GM10248 (cell line): ENCODE data around the gene LRCOL1.

Experiments
- CTCF ChIA-PET: fragments of 300-600 bp; sonication (Branson Sonifier 250); formaldehyde crosslinking; extraction: SDS; loops from one replicate; lab custom pipeline; 2021; ENCODE audit warnings: antibody characterized with exemption; lab: Yijun Ruan, JAX
- POLR2A ChIA-PET: fragments of 350-650 bp; sonication (Branson Sonifier 250); formaldehyde crosslinking; extraction: SDS; loops from one replicate; lab custom pipeline; 2020; ENCODE audit warnings: antibody characterized with exemption; lab: Yijun Ruan, JAX
- DNase-seq: peaks from one replicate; pipeline ENCODE4 v3.0.0; 2012; ENCODE audit errors: extremely low spot score
- CTCF ChIP-seq: IDR thresholded peaks from 2 replicates; pipeline ENCODE4 v1.5.1; 2012; ENCODE audit warnings: mild to moderate bottlenecking, low read depth; ENCODE audit errors: extremely low read depth, missing control alignments, control extremely low read depth

The LRCOL1 gene

GRCh38 chr12:132588319-132588718, 22.1 kb downstream of the LRCOL1 start:
- ChIA-PET CTCF (no interaction called here), POLR2A (no interaction called here)
- no peak for DNase-seq
- no peak for TF ChIP-seq CTCF

- TF ChIP-seq CTCF, result no peak
- DNase-seq, result no peak
- ChIA-PET POLR2A (no interaction called here), CTCF (interaction anchor here (1.2 kb wide), 1 partner anchor 8 kb away, joined by 3 read pairs; no protein-coding TSS in a partner anchor)
Observed at GRCh38 chr12:132587781-132588180, 22.6 kb downstream of the LRCOL1 start.

GRCh38 chr12:132586929-132587328, 23.5 kb downstream of the LRCOL1 start:
- DNase-seq, result no peak
- TF ChIP-seq CTCF, result no peak
- ChIA-PET POLR2A (no interaction called here), CTCF (interaction anchor here (1.2 kb wide), 1 partner anchor 9 kb away, joined by 3 read pairs; no protein-coding TSS in a partner anchor)

- CTCF ChIA-PET, result interaction anchor here (1.3 kb wide), 1 partner anchor 24 kb away, joined by 3 read pairs; no protein-coding TSS in a partner anchor
- POLR2A ChIA-PET, result no interaction called here
- DNase-seq, result no peak
Observed at GRCh38 chr12:132585177-132585576, 25.2 kb downstream of the LRCOL1 start.

GRCh38 chr12:132584429-132584828, 26.0 kb downstream of the LRCOL1 start:
- POLR2A ChIA-PET, result no interaction called here
- TF ChIP-seq CTCF, result no peak
- no peak for DNase-seq
- CTCF ChIA-PET, result no interaction called here

More at GRCh38 chr12:132585177-132585576, 25.2 kb downstream of the LRCOL1 start:
- TF ChIP-seq CTCF, result no peak

GRCh38 chr12:132583736-132584135, 26.6 kb downstream of the LRCOL1 start:
- ChIA-PET POLR2A (no interaction called here), CTCF (no interaction called here)
- DNase-seq, result no peak
- TF ChIP-seq CTCF, result no peak

GRCh38 chr12:132583411-132583710, 27.0 kb downstream of the LRCOL1 start:
- no peak for TF ChIP-seq CTCF
- ChIA-PET CTCF (no interaction called here), POLR2A (no interaction called here)
- DNase-seq, result no peak
